8988T (cell line): ENCODE results near the gene PRMT2.
A peak's percentile ranks its signal among the peaks of the same experiment; 100 is the strongest.
"Not testable (repeated sequence)": the region's sequence is repeated elsewhere in the genome, so short reads cannot be mapped to it uniquely, and the experiment has no call there.

Experiments
- DNase-seq: peaks from one replicate; pipeline ENCODE4 v3.0.0; 2011

The PRMT2 gene

GRCh38 chr21:46645840-46646239, 10.4 kb downstream of the PRMT2 start:
- no peak for DNase-seq

- no peak for DNase-seq
Measured at GRCh38 chr21:46646541-46647154, 11.2 kb downstream of the PRMT2 start.

- DNase-seq: no peak
Measured at GRCh38 chr21:46648539-46648938, 13.1 kb downstream of the PRMT2 start.

DNA sequence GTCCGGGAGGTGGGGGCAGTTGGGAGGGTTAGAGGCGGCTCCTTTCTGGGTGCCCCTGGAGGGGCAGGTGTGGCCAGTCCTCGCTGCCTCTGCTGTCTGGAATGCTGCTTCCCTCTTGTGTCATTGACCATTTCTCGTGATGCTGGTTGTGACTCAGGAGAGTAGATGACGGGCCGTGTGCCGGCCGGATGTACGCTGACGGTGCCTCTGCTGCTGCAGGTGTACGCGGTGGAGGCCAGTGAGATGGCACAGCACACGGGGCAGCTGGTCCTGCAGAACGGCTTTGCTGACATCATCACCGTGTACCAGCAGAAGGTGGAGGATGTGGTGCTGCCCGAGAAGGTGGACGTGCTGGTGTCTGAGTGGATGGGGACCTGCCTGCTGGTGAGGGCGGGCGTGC, 13.9 kb downstream of the PRMT2 start:
- no peak for DNase-seq

DNA sequence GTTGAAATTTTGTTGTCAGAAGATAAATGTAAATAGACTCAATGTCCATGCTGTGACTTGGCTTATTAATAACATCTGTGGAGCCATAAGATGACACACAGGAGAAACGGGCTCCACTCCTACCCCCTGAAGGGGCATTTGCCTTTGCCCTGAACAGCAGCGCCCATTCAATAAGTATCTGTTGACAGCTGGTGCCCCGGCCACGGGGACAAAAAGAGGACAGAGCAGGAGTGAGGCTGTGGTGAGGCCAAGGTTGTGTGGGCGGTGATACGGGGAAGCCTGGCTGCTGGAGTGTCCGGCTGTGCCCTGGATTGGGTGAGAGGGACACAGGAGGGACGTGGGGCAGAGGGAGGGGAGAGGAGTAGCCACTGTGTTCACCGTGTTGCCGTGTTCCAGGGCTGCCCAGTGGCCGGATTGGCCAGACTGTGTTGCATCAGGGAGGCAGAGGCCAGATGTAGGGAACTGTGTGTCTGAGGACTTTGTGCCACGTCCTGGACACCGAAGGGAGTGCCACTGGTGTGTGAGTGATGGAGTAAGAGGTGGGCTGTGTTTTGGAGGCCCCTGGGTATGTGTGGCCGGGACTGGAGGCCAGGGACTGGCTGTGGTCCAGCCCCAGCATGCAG, 15.1 kb downstream of the PRMT2 start:
- no peak for DNase-seq

DNA sequence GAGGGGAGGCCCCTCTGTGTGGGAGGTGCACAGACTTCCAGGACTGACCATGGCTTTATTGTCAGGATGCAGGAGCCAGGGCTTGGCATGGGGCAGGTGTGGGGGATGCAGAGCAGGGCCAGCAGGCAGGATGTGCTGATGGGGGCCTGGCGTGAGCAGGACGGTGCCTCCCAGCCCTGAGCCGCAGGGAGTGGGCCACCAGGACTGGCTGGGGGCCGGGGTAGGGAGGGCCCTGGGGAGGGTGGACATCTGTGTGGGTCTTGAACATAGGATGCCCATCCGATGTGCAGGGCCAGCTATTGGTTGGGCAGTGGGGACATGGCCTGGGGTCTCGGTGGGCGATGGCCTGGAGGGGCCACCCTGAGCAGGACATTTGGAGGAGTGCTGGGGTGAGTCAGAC, 15.6 kb downstream of the PRMT2 start:
- DNase-seq: no peak

DNA sequence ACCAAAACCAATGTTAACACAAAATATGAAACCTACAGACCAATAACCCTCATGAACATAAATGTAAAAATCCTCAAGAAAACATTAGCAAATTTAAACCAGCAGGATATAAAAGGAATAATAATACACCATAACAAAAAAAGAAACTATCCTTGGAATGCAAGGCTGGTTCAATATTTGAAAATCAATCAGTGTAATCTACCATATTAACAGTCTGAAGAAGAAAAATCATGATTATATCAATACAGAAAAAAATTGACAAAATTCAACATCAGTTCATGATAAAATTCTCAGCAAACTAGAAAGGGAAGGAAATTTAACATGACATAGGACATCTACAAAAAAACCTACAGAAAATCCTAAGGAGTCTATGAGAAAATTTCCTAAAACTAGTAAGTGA, 19.8 kb downstream of the PRMT2 start:
- no peak for DNase-seq

GRCh38 chr21:46656820-46657219, 21.3 kb downstream of the PRMT2 start:
- no peak for DNase-seq

GRCh38 chr21:46660505-46660904, 25.0 kb downstream of the PRMT2 start:
- no peak for DNase-seq

DNA sequence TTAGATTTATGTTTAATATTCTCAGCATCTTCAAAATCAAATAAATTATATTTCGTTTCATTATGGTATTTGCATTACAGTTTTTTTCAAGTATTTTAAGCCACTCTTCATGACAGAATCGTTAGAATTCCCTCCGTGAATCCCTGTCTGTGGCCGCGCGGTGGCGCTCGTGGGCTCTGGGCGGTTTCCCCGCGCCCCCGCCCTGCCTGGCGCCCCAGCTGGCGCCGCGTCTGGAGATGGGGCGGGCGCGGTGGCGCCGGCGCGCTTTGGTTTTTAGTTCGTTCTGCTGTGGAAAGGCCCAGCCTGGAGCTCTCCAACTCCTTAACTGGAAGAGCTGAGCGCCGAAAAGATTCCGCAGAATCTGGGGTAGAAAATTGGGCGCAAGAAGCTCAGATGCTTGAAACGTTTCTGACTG, 25.7 kb downstream of the PRMT2 start:
- DNase-seq: peak; percentile 68

DNA sequence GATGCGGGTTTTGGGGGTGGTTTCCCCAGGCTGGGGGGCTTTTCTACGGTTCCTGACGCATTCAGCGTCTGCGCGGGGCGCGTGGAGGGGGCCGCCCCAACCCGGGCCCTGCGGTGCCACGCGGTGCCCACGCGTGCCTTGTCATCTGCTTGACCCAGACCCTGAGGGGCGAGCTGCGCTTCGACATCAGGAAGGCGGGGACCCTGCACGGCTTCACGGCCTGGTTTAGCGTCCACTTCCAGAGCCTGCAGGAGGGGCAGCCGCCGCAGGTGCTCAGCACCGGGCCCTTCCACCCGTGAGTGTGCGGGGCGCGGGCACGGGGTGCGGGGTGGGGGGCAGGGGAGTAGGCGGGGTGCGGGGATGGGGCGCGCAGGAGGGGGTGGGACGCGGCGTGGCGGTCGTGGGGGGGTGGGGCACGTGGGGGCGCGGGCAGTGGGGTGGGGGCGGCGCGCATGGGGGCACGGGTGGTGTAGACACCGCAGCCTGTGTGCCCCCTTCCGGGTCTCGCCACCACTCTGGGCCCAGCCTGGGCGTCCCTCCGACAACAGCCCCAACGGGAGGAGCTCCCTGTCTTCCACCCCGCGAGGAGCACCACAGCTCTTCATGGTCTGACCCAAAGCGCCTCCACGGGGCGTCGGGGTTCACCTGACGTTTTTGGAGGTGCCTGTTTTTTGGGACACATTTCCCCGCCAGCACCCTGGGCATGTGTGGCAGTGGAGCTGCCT, 26.3 kb downstream of the PRMT2 start:
- DNase-seq: no peak

- DNase-seq: no peak
Measured at GRCh38 chr21:46662367-46662654, 26.8 kb downstream of the PRMT2 start.

- no peak for DNase-seq
Measured at GRCh38 chr21:46662765-46663500, 27.5 kb downstream of the PRMT2 start.

DNA sequence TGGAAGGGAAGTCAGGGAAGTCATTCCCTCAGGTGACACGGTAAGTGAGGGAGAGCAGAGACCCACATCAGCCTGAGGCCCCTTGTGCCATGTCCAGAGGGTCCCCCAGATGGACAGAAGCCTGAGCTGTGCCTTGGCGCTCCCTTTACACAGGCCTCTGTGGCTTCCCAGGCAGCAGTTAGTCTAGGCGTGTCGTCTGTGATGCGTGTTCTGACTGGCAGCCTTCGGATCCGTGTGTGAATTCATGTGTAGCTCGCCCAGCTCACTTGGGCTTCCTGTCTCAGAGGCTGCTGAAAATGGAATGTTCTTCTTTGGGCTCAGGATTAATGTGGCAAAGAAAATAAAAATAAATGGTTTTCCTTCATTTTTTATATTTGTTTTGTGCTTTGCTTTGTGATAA, 28.3 kb downstream of the PRMT2 start:
- DNase-seq: no peak

GRCh38 chr21:46664316-46664995, 29.0 kb downstream of the PRMT2 start:
- no peak for DNase-seq

GRCh38 chr21:46665566-46665965, 30.1 kb downstream of the PRMT2 start:
- no peak for DNase-seq

GRCh38 chr21:46666941-46667740, 31.7 kb downstream of the PRMT2 start:
- DNase-seq: peak; percentile 52

DNA sequence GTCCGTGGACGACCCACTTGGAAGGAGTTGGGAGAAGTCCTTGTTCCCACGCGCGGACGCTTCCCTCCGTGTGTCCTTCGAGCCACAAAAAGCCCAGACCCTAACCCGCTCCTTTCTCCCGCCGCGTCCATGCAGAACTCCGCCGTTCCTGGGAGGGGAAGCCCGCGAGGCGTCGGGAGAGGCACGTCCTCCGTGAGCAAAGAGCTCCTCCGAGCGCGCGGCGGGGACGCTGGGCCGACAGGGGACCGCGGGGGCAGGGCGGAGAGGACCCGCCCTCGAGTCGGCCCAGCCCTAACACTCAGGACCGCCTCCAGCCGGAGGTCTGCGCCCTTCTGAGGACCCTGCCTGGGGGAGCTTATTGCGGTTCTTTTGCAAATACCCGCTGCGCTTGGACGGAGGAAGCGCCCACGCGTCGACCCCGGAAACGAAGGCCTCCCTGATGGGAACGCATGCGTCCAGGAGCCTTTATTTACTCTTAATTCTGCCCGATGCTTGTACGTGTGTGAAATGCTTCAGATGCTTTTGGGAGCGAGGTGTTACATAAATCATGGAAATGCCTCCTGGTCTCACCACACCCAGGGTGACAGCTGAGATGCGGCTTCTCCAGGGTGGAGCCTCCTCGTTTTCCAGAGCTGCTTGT, 32.4 kb downstream of the PRMT2 start:
- DNase-seq: no peak

DNA sequence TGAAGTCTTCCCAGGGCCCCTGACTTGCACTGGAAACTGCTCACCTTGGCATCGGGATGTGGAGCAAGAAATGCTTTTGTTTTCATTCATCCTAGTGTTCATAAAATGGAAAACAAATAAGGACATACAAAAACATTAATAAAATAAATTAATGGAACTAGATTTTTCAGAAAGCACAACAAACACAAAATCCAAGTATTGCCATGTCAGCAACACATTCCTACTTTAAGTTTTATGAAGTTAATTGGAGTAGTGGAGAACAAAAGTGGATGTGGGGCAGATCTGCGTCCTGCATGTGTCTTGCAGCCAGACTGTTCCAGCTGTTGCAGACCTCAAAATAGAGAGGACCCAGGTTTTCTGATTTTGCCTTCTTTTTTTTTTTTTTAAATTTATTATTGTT, 32.9 kb downstream of the PRMT2 start:
- DNase-seq: no peak

DNA sequence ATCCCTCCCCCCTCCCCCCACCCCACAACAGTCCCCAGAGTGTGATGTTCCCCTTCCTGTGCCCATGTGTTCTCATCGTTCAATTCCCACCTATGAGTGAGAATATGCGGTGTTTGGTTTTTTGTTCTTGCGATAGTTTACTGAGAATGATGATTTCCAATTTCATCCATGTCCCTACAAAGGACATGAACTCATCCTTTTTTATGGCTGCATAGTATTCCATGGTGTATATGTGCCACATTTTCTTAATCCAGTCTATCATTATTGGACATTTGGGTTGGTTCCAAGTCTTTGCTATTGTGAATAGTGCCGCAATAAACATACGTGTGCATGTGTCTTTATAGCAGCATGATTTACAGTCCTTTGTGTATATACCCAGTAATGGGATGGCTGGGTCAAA, 33.4 kb downstream of the PRMT2 start:
- not testable (repeated sequence) for DNase-seq

GRCh38 chr21:46674430-46675007, 39.0 kb downstream of the PRMT2 start:
- DNase-seq: no peak
